ENCODE measurements around the gene LRMDA.

LRMDA gene

GRCh38 chr10:76082956-76083355 lies 651.5 kb downstream of the LRMDA start:
- no peak for TF ChIP-seq CTCF (IDR thresholded peaks at IDR 0.05; ENCODE audit: low read depth, low read length)
- no peak for DNase-seq (ENCODE audit: extremely low read depth, low read depth)

- no peak for TF ChIP-seq CTCF (IDR thresholded peaks at IDR 0.05; ENCODE audit: low read depth, low read length)
These were observed 653.8 kb downstream of the LRMDA start for GRCh38 chr10:76085002-76085816.

GRCh38 chr10:76085817-76086167 lies 654.4 kb downstream of the LRMDA start:
- DNase-seq (ENCODE audit: extremely low read depth, low read depth), result no peak
- TF ChIP-seq CTCF (IDR thresholded peaks at IDR 0.05; ENCODE audit: low read depth, low read length), result no peak

More at GRCh38 chr10:76085002-76085816, 653.8 kb downstream of the LRMDA start:
- DNase-seq (ENCODE audit: extremely low read depth, low read depth), result no peak

GRCh38 chr10:76086170-76086760 lies 654.8 kb downstream of the LRMDA start:
- DNase-seq (ENCODE audit: extremely low read depth, low read depth), result no peak
- no peak for TF ChIP-seq CTCF (IDR thresholded peaks at IDR 0.05; ENCODE audit: low read depth, low read length)

- no peak for DNase-seq (ENCODE audit: extremely low read depth, low read depth)
- TF ChIP-seq CTCF (IDR thresholded peaks at IDR 0.05; ENCODE audit: low read depth, low read length), result peak; percentile 30
These were observed 655.6 kb downstream of the LRMDA start for GRCh38 chr10:76086761-76087639.

- no peak for DNase-seq (ENCODE audit: extremely low read depth, low read depth)
- no peak for TF ChIP-seq CTCF (IDR thresholded peaks at IDR 0.05; ENCODE audit: low read depth, low read length)
These were observed 656.6 kb downstream of the LRMDA start for GRCh38 chr10:76088008-76088407.

Measured in AG09319 (cell line).